NCI-H2171 (cell line): Measurements from ENCODE around the gene NEUROD6.

Experiments
- DNase-seq: peaks from one replicate; lab custom pipeline; 2025; lab: John Stamatoyannopoulos, UW

NEUROD6 gene

GRCh38 chr7:31333291-31333690 is 7.2 kb downstream of the NEUROD6 start:
- DNase-seq = no peak

DNA sequence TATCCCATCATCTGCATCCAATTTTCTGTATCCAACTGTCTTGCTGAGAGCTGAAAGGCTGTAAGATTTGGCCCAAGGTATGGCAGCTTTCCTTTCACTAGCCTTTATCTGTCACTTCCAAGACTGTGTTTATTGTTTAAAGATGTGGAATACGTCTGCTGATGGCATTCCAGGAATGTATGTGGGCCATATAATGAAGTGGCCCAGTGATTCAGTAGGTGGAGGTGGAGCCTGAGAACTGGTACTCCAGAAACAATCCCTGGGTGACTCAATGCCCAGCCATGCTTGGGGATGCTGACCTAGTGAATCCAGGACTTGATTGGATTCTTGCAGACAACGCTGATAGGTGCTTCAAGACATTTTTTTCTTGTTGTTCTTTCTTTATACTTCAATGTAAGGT is 13.5 kb downstream of the NEUROD6 start:
- DNase-seq = no peak

GRCh38 chr7:31326416-31326815 is 14.1 kb downstream of the NEUROD6 start:
- DNase-seq = no peak

- DNase-seq = no peak
Measured at GRCh38 chr7:31323101-31323500, 17.4 kb downstream of the NEUROD6 start.

- no peak for DNase-seq
Measured at GRCh38 chr7:31320675-31321074, 19.9 kb downstream of the NEUROD6 start.

DNA sequence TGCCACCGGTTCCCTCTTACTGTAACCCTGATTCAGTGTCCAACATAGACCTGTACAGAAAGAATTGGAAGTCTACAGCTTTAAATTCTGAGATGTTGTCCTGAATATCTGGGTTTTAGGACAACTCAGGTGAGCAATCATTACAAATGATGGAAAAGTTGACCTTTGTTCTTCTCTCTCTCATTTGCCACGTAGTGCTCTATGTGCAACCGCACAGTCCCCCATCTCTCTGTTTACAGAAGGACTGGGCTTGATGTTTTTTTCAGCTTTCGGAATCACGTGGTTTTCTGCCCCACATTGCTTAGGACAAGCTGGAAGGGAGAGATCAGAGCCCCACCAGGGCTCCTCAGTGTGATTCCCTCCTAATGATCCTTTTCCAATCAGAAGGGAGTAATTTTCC is 22.2 kb downstream of the NEUROD6 start:
- DNase-seq = no peak

GRCh38 chr7:31316876-31317275 is 23.6 kb downstream of the NEUROD6 start:
- DNase-seq = no peak

DNA sequence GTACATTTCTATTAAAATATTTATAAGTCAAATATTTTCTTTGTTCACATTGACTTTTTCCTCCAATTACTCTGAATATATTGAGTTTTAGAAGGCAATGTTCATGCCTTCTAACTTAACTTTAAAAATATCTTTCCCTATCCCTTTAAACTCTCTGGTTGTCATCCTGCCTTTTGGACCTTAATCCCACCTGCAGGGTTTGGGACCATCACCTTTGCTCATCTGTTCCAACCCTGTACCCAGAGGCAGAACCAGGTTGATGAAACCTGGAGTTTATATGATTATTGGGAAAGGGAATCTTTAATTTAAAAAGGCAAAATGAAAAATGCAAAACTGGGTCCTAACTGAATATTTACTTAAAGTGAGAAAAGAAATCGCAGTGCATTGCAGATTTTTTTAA is 24.8 kb downstream of the NEUROD6 start:
- DNase-seq = no peak

- DNase-seq = no peak
Measured at GRCh38 chr7:31314781-31315180, 25.7 kb downstream of the NEUROD6 start.

- no peak for DNase-seq
Measured at GRCh38 chr7:31312889-31313288, 27.6 kb downstream of the NEUROD6 start.

DNA sequence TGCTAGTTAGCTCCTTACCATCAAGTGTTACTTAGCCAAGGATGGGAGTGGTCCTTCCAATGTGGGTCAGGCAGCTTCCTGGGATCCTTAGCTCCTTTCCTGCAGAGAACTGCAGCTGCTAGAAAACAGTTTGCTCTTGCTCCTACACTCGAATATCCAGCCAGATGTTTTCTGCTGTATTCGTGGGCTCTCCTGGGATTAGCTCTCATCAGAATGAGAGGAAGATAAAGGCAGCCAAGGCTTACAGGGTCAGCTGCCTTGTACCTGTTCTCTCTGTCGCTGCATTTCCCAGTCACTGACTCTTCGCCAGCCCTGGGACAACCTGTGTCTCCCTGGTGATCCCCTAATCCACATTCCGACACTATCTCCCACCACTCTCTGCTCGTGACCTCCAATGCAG is 29.0 kb downstream of the NEUROD6 start:
- peak; percentile 55 for DNase-seq

GRCh38 chr7:31310321-31310935 is 30.1 kb downstream of the NEUROD6 start:
- no peak for DNase-seq

GRCh38 chr7:31309407-31309806 is 31.1 kb downstream of the NEUROD6 start:
- DNase-seq = no peak

- no peak for DNase-seq
Measured at GRCh38 chr7:31308652-31309051, 31.9 kb downstream of the NEUROD6 start.

DNA sequence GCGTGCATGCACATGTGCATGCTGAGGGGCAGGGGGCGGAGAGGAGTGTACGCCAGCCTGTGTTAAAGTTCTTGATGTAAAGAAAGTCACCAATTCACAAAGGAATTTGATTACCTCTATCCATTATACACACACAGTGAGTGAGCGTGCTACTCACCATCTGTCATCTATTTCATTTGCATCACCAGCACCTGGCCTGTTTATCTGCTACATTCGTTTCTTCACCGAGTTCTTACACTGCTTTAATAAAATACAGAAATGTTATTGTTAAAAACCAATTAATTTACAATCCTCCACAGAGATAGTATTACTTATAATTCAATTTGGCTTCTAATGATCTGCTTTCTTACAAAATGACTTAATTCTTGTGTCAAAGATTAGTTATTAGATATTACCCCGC is 32.6 kb downstream of the NEUROD6 start:
- peak; percentile 87 for DNase-seq

DNA sequence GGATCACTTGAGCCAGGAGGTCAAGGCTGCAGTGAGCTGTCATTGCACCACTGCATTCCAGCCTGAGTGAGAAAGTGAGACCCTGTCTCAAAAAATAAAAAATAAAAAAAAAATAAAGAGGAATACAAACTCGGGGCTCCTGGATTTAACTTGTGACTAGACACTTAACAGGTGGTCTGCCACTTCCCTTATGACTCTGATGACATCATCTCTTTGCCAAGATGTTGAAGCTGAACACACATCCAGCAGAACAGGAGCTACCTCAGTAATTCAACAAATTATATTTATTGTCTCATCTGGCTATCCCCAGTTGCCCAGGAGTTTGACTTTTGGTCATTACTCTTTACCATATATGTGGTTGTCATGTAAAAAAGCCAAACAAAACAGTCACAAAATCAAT is 35.3 kb downstream of the NEUROD6 start:
- no peak for DNase-seq

DNA sequence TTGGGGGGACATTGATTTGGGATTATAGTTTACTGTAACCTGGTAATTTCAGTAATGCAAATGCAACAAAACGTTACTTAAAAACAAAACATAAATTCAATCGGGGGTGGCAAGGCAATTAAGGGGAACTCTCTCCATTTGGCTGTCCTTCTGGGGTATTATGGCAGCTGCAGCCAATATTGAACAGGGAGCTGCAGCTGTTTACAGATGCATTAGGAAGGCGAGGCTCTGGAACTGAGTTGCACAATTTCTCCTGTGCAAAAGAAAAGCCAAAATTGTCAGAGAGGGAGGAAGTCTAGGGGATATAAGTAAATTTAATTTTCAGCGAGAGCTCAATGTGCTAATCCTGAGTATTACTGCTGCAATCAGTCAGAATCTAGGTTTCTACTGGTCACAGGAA is 36.1 kb downstream of the NEUROD6 start:
- no peak for DNase-seq

DNA sequence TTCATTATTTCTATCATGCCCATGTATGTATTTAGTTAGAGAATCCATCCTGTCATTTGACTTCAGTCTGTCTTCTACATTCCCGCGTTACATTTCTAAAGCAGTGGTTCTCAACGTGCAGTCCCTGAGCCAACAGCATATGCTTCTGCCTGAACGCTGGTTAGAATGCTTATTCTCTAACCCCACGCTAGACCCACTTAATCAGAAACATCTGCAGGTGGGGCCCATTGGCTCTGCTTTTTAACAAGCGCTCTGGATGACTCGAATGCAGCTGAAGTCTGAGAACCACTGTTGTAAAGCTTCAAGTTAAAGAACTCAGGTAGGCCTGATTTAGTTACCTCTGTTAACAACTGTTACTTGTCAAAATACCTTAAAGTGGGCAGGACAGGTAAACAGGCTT is 38.2 kb downstream of the NEUROD6 start:
- no peak for DNase-seq

- no peak for DNase-seq
Measured at GRCh38 chr7:31299336-31299735, 41.2 kb downstream of the NEUROD6 start.

DNA sequence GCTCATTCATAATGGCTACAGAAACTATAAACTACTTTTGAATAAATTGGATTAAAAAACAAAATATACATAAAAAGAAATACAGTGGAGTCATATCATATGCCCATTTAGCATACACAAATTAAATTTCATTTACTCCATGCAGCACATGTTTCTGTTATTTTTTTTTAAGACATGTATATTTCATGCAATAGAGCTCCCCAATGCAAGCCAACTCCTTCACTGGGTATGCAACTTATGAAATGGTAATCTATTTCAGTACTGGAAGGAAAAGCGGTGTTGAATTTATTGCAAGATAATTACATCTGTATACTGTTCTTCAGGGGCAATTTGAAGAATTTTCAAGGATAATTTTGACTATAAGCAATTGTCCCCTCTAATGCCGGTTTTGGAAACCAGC is 49.9 kb downstream of the NEUROD6 start:
- DNase-seq = no peak
